A549 (cell line): ENCODE measurements around the gene KCTD4. TPM values are rescaled to one million over a fixed set of nuclear protein-coding genes. Genes with fewer than 3 reads are reported as not detected.

ENCODE experiments used
- ATAC-seq, 2 experiments: fragments of 200-7000 bp in 1 of 2; fragments of >200 bp in 1 of 2; cut with Nextera tagmentation in 1 of 2; cut with Tn5 transposase in 1 of 2; 3 replicates each; pipeline versions ENCODE4 v1.8.0 to v1.9.1; 2018 to 2020; ENCODE audit warnings: mild to moderate bottlenecking in 1 of 2, moderate library complexity in 1 of 2
- CTCF ChIA-PET: fragments of 300-600 bp; sonication (Branson Sonifier 250); formaldehyde crosslinking; extraction: SDS; loops from one replicate; lab custom pipeline; 2021; ENCODE audit warnings: antibody characterized with exemption, inconsistent platforms; lab: Yijun Ruan, JAX
- POLR2A ChIA-PET: fragments of 350-600 bp; formaldehyde crosslinking; extraction: SDS; loops from one replicate; lab custom pipeline; 2021; ENCODE audit warnings: antibody characterized with exemption, inconsistent platforms; lab: Yijun Ruan, JAX
- DNase-seq, 2 experiments: peaks; one replicate each; pipeline versions ENCODE4 v3.0.0 to v3.0.0-alpha.2; 2011 to 2016; ENCODE audit warnings: low read depth in 1 of 2, low spot score in 1 of 2
- FAIRE-seq: peaks from 2 replicates; lab custom pipeline; 2011; peaks lifted over from hg19 to GRCh38; lab: Jason Lieb, UNC
- H3K27ac ChIP-seq, 2 experiments: fragments of >200 bp; sonication (Bioruptor Twin); formaldehyde crosslinking; 3 replicates each; pipeline ENCODE4 v1.5.1; 2016 to 2017
- H3K4me1 ChIP-seq: fragments of >200 bp; sonication (Bioruptor Twin); formaldehyde crosslinking; 3 replicates; pipeline ENCODE4 v1.6.1; 2016
- H3K4me2 ChIP-seq: fragments of >200 bp; sonication (Bioruptor Twin); formaldehyde crosslinking; 3 replicates; pipeline ENCODE4 v1.6.1; 2016
- H3K4me3 ChIP-seq: fragments of >200 bp; sonication (Bioruptor Twin); formaldehyde crosslinking; 3 replicates; pipeline ENCODE4 v1.5.1; 2016
- H3K9me3 ChIP-seq: fragments of >200 bp; sonication (Bioruptor Twin); formaldehyde crosslinking; 3 replicates; pipeline ENCODE4 v1.6.1; 2016
- BCL3 ChIP-seq: fragments of >200 bp; sonication (Bioruptor Twin); formaldehyde crosslinking; IDR thresholded peaks from 3 replicates; pipeline ENCODE4 v1.6.1; 2016
- CEBPB ChIP-seq, 2 experiments: fragments of >200 bp in 1 of 2; sonication (Bioruptor Twin) in 1 of 2; formaldehyde crosslinking in 1 of 2; IDR thresholded peaks; 2 replicates each; pipeline ENCODE4 v1.6.1; 2012 to 2016
- CHD2 ChIP-seq: fragments of 150-350 bp; IDR thresholded peaks from 2 replicates; pipeline ENCODE4 v1.6.1; 2014; ENCODE audit warnings: low read length; ENCODE audit not compliant: partially characterized antibody
- CHD4 ChIP-seq: fragments of 200-600 bp; sonication (generic); IDR thresholded peaks from 2 replicates; pipeline ENCODE4 v1.6.1; 2016; ENCODE audit warnings: antibody characterized with exemption, mild to moderate bottlenecking, borderline replicate concordance
- E2F6 ChIP-seq: IDR thresholded peaks from 2 replicates; pipeline ENCODE4 v1.6.1; 2012; ENCODE audit warnings: low read depth, borderline replicate concordance
- EP300 ChIP-seq, 2 experiments: fragments of >200 bp; sonication (Bioruptor Twin); formaldehyde crosslinking; IDR thresholded peaks; 2 replicates in 1 of 2; 3 replicates in 1 of 2; pipeline ENCODE4 v1.6.1; 2016 to 2017
- ESRRA ChIP-seq: fragments of 150-350 bp; IDR thresholded peaks from 2 replicates; pipeline ENCODE4 v1.6.1; 2014; ENCODE audit warnings: mild to moderate bottlenecking, low read length, borderline replicate concordance
- FOSL2 ChIP-seq, 2 experiments: fragments of 450-650 bp in 1 of 2; fragments of >200 bp in 1 of 2; sonication (Bioruptor Twin) in 1 of 2; formaldehyde crosslinking; IDR thresholded peaks; 2 replicates each; pipeline versions ENCODE4 v1.5.0 to v1.6.1; 2016 to 2020; ENCODE audit warnings: mild to moderate bottlenecking in 1 of 2, moderate library complexity in 1 of 2
- JUN ChIP-seq, 2 experiments: fragments of >200 bp; sonication (Bioruptor Twin); formaldehyde crosslinking; IDR thresholded peaks; 2 replicates in 1 of 2; 3 replicates in 1 of 2; pipeline ENCODE4 v1.6.1; 2016 to 2017
- JUNB ChIP-seq: fragments of >200 bp; sonication (Bioruptor Twin); formaldehyde crosslinking; IDR thresholded peaks from 2 replicates; pipeline ENCODE4 v1.6.1; 2016
- MYC ChIP-seq: IDR thresholded peaks from 2 replicates; pipeline ENCODE4 v1.6.1; 2012; ENCODE audit warnings: mild to moderate bottlenecking, inconsistent platforms, low read length, improper control_type of control experiment, borderline replicate concordance
- NFE2L2 ChIP-seq: fragments of 150-350 bp; conservative IDR thresholded peaks from 2 replicates; pipeline ENCODE4 v1.6.1; 2014; ENCODE audit warnings: low read length
- NR3C1 ChIP-seq: fragments of >200 bp; sonication (Bioruptor Twin); formaldehyde crosslinking; IDR thresholded peaks from 3 replicates; pipeline ENCODE4 v1.6.1; 2017
- PHF8 ChIP-seq: fragments of 200-600 bp; sonication (generic); IDR thresholded peaks from 2 replicates; pipeline ENCODE4 v1.6.1; 2016; ENCODE audit warnings: low read depth, mild to moderate bottlenecking, antibody characterized with exemption, moderate library complexity, borderline replicate concordance
- RFX5 ChIP-seq: fragments of 450-650 bp; IDR thresholded peaks from 2 replicates; pipeline ENCODE4 v1.7.1; 2014; ENCODE audit warnings: antibody characterized with exemption, mild to moderate bottlenecking, moderate library complexity
- TFCP2L1 ChIP-seq: fragments of 250-450 bp; sonication (Bioruptor Pico); IDR thresholded peaks from 2 replicates; pipeline ENCODE4 v1.5.0; 2021; ENCODE audit warnings: mild to moderate bottlenecking
- TP53 ChIP-seq: fragments of 250-450 bp; sonication (Bioruptor Pico); IDR thresholded peaks from 2 replicates; pipeline ENCODE4 v1.5.0; 2021; ENCODE audit warnings: mild to moderate bottlenecking, moderate library complexity
- ZSCAN20 ChIP-seq: fragments of 250-450 bp; sonication (Bioruptor Pico); IDR thresholded peaks from 2 replicates; pipeline ENCODE4 v1.8.0; 2022; ENCODE audit warnings: mild to moderate bottlenecking, moderate library complexity
- WGBS: methylation state at CpG from one replicate; pipeline ENCODE4 v1.1.6; 2017; ENCODE audit errors: missing lambda C conversion rate; 5-methylcytosine and 5-hydroxymethylcytosine counted together
- polyA plus RNA-seq, 4 experiments: library from polyadenylated mRNA; depleted of rRNA in 3 of 4; stranded (reverse); fragments of >200 nt; fragmentation: RNase III in 1 of 4; extraction: RNeasy Plus Mini Kit Qiagen cat#74134 plus additional on column Dnase treatment in 1 of 4; gene quantifications; 2 replicates in 3 of 4; 3 replicates in 1 of 4; pipeline ENCODE4 v1.2.3, GENCODE V29; 2011 to 2017
- TF ChIP-seq, protein P1 (sequence below): IDR thresholded peaks from 2 replicates; pipeline ENCODE4 v1.6.1; 2012
- TF ChIP-seq, protein P2 (sequence below): fragments of >200 bp; sonication (Bioruptor Twin); formaldehyde crosslinking; IDR thresholded peaks from 3 replicates; pipeline ENCODE4 v1.5.1; 2016

Gene KCTD4
- polyA plus RNA-seq, 2 of the 4 experiments (the other 2 are of a cell fraction): not detected

GRCh38 chr13:45228002-45228401, 27.2 kb upstream of the KCTD4 start:
- Histone ChIP-seq H3K27ac (no peak overlapping the region), H3K9me3 (no peaks in the 10 kb centered on the region), H3K4me1 (peaks cover 6% of the 10 kb centered on the region; the same call in 1 of the 3 replicates), H3K4me2 (no peak overlapping the region), H3K4me3 (no peak overlapping the region)
- ChIA-PET CTCF (interaction anchor here (0.6 kb wide), 1 partner anchor 1336 kb away, joined by 3 read pairs; no protein-coding TSS in a partner anchor), POLR2A (no interaction called here)
- TF ChIP-seq RFX5: no peak
- no peak for TF ChIP-seq CEBPB (IDR thresholded peaks at IDR 0.05)
- TF ChIP-seq, protein P1, sequence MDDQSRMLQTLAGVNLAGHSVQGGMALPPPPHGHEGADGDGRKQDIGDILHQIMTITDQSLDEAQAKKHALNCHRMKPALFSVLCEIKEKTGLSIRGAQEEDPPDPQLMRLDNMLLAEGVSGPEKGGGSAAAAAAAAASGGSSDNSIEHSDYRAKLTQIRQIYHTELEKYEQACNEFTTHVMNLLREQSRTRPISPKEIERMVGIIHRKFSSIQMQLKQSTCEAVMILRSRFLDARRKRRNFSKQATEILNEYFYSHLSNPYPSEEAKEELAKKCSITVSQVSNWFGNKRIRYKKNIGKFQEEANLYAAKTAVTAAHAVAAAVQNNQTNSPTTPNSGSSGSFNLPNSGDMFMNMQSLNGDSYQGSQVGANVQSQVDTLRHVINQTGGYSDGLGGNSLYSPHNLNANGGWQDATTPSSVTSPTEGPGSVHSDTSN: no peak
- TF ChIP-seq TP53 (CRISPR knock-in tag): no peak
- TF ChIP-seq MYC: no peak
- no peak for TF ChIP-seq BCL3
- TF ChIP-seq EP300 (IDR thresholded peaks at IDR 0.05): no peak
- no peak for TF ChIP-seq CHD2
- no peak for TF ChIP-seq PHF8
- TF ChIP-seq E2F6: no peak
- TF ChIP-seq ZSCAN20 (CRISPR knock-in tag): no peak
- TF ChIP-seq, protein P2, sequence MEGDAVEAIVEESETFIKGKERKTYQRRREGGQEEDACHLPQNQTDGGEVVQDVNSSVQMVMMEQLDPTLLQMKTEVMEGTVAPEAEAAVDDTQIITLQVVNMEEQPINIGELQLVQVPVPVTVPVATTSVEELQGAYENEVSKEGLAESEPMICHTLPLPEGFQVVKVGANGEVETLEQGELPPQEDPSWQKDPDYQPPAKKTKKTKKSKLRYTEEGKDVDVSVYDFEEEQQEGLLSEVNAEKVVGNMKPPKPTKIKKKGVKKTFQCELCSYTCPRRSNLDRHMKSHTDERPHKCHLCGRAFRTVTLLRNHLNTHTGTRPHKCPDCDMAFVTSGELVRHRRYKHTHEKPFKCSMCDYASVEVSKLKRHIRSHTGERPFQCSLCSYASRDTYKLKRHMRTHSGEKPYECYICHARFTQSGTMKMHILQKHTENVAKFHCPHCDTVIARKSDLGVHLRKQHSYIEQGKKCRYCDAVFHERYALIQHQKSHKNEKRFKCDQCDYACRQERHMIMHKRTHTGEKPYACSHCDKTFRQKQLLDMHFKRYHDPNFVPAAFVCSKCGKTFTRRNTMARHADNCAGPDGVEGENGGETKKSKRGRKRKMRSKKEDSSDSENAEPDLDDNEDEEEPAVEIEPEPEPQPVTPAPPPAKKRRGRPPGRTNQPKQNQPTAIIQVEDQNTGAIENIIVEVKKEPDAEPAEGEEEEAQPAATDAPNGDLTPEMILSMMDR: no peak
- TF ChIP-seq NR3C1: no peak
- TF ChIP-seq CHD4: no peak
- no peak for DNase-seq
- 97% methylated on average over 5 of the region's 5 CpGs for WGBS
- no peak for FAIRE-seq
- ATAC-seq: no peak

GRCh38 chr13:45226024-45226423, 25.2 kb upstream of the KCTD4 start:
- ChIA-PET CTCF (interaction anchor here (0.7 to 1.3 kb wide), 4 partner anchors 13 to 179 kb away, joined by 3 to 5 read pairs (median 3); no protein-coding TSS in a partner anchor), POLR2A (no interaction called here)
- no peak overlapping the region for H3K27ac ChIP-seq
- FAIRE-seq (no peak), DNase-seq (no peak), ATAC-seq (no peak)
- H3K4me1 ChIP-seq: no peaks in the 10 kb centered on the region
- H3K9me3 ChIP-seq: no peaks in the 10 kb centered on the region
- no peak overlapping the region for H3K4me2 ChIP-seq
- TF ChIP-seq JUN (IDR thresholded peaks at IDR 0.05) (no peak), JUNB (no peak), ESRRA (no peak), CHD4 (no peak), TFCP2L1 (CRISPR knock-in tag) (no peak), FOSL2 (IDR thresholded peaks at IDR 0.05) (no peak), FOSL2 (CRISPR knock-in tag; IDR thresholded peaks at IDR 0.05) (no peak), EP300 (IDR thresholded peaks at IDR 0.05) (no peak)
- H3K4me3 ChIP-seq: no peak overlapping the region
- WGBS: 88% methylated on average over 3 of the region's 3 CpGs

DNA sequence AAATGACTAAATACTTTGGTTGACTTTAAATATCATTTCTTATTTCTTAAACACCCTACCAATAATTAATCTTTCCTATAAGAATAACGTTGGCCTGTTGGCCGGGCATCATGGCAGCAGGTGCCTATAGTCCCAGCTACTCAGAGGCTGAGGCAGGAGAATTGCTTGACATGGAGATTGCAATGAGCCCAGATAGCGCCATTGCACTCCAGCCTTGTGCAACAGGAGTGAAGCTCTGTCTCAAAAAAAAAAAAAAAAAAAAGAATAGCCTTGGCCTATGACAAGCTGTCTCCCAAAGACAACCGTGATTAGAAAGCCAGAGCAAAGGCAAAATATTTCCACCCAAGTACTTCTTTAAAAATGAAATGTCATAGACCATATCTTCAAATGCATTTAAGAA, 24.5 kb upstream of the KCTD4 start:
- CTCF ChIA-PET: interaction anchor here (0.7 to 1.3 kb wide), 3 partner anchors 20 to 178 kb away, joined by 3 to 5 read pairs (median 3); no protein-coding TSS in a partner anchor
- TF ChIP-seq NFE2L2: no peak
- no peak for TF ChIP-seq MYC

More for the DNA sequence above, 24.5 kb upstream of the KCTD4 start:
- POLR2A ChIA-PET: interaction anchor here (0.6 kb wide), 1 partner anchor 46 kb away, joined by 5 read pairs; no protein-coding TSS in a partner anchor
- Histone ChIP-seq H3K4me1 (peaks cover 5% of the 10 kb centered on the region), H3K9me3 (no peaks in the 10 kb centered on the region), H3K4me3 (no peak overlapping the region), H3K4me2 (no peak overlapping the region), H3K27ac (no peak overlapping the region)
- FAIRE-seq (no peak), DNase-seq (no peak), ATAC-seq (no peak)
- whole genome bisulfite sequencing: 94% methylated on average over 3 of the region's 4 CpGs
